ENCODE data around the gene CHKB.

The CHKB gene, protein sequence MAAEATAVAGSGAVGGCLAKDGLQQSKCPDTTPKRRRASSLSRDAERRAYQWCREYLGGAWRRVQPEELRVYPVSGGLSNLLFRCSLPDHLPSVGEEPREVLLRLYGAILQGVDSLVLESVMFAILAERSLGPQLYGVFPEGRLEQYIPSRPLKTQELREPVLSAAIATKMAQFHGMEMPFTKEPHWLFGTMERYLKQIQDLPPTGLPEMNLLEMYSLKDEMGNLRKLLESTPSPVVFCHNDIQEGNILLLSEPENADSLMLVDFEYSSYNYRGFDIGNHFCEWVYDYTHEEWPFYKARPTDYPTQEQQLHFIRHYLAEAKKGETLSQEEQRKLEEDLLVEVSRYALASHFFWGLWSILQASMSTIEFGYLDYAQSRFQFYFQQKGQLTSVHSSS
- total RNA-seq: 1.5 to 5.3 (median 3.0) reads per million in 9 experiments

DNA sequence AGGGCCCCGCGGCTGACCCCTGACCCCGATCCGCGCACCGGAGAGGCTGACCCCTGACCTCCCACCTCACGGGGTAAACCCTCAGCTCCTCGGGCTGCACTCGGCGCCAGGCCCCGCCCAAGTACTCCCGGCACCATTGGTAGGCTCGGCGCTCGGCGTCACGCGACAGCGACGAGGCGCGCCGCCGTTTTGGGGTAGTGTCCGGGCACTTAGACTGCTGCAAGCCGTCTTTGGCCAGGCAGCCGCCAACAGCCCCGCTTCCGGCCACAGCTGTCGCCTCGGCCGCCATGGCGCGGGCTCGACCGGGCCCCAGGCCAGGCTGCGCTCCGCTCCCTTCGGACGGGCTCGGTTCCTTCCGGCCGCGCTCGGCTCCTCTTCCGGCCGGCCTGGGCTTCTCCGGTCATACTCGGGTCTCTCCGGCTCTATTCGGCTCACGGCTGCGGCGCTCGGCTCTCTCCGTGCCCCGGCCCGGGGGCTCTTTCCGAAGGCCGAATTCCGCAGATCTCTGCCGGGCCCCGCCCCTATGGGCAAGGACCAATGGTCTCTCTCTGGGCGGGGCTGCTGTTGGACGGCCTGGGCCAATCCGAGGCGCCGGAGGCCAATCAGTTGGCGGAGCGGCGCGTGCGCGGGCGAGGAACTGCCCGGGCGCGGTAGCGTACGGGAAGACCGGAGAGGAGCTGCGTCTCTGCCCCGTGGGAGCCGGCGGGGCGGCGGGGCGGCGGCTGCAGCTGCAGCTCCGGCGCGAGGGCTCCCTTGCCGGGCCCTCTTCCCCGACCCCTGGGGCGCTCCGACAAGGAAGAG is at the start of gene CHKB:
CHKB (minus strand) TSS at position 357 of the 801 bp plus-strand sequence; CDS start at position 289, 68 bp downstream.
- Mint-ChIP-seq H3K27ac (peak within 1 kb of the TSS; percentile 96), H3K4me1 (ENCODE audit: low read depth in 2 of 2) (peaks cover 5 to 12% of the 10 kb centered on the region in 2 donors), H3K9me3 (no peaks in the 10 kb centered on the region), H3K27me3 (no peaks in the 10 kb centered on the region), H3K36me3 (ENCODE audit: insufficient read depth) (peaks cover 18% of the 10 kb centered on the region), H3K4me3 (peak within 1 kb of the TSS; percentile 88 to 91)
- ATAC-seq (replicated peaks) (peak; percentile 90), DNase-seq (peak; percentile 98)

DNA sequence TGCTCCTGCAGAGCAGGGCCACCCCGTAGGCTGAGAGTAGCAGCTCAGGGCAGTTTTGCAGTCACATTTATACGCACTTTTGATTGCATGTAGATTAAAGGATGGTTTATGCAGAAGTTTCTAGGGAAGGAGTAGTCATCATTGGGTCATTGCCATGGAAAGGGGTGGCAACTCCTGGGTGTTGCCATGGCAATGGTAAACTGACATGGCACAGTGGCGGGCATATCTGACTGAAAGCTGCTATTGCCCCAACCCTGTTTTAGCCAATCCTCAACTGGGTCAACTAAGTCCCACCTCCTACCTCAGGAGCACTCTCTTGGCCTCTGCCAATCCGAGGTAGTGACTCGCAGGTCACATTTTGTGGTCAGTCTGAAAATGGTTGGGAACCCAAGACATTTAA is 47.7 kb upstream of the CHKB start:
- peaks cover 0 to 12% of the 10 kb centered on the region in 2 donors for H3K27me3 Mint-ChIP-seq
- H3K4me1 Mint-ChIP-seq (ENCODE audit: low read depth in 2 of 2): peaks cover 11 to 14% of the 10 kb centered on the region in 2 donors
- no peak overlapping the region for H3K4me3 Mint-ChIP-seq
- ATAC-seq (replicated peaks): no peak
- H3K36me3 Mint-ChIP-seq (ENCODE audit: insufficient read depth): peaks cover 24% of the 10 kb centered on the region
- no peaks in the 10 kb centered on the region for H3K9me3 Mint-ChIP-seq
- DNase-seq: no peak
- H3K27ac Mint-ChIP-seq: no peak overlapping the region

DNA sequence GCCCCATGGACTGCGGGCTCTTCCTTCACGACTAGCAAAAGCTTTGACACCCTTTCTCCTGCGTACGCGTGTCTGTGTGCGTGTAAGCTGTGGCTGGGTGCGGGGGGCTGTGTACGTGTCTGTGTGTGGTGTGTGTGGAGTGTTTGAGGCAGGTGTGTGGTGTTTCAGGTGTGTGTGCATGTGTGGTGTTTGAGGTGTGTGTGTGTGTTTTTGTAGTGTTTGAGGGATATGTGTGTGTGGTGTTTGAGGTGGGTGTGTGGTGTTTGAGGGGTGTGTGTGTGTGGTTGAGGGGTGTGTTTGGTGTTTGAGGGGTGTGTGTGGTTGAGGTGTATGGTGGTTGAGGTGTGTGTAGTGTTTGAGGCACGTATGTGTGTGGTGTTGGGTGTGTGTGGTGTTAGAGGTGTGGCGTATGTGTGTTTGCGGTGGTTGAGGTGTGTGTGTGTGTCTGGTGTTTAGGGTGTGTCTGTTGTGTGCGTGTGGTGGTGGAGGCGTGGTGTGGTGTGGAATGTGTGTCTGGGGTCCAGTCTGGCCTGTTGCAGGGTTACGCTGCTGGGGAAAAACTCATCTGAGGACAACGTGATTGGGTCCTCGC is 46.0 kb upstream of the CHKB start:
- H3K9me3 Mint-ChIP-seq: no peaks in the 10 kb centered on the region

DNA sequence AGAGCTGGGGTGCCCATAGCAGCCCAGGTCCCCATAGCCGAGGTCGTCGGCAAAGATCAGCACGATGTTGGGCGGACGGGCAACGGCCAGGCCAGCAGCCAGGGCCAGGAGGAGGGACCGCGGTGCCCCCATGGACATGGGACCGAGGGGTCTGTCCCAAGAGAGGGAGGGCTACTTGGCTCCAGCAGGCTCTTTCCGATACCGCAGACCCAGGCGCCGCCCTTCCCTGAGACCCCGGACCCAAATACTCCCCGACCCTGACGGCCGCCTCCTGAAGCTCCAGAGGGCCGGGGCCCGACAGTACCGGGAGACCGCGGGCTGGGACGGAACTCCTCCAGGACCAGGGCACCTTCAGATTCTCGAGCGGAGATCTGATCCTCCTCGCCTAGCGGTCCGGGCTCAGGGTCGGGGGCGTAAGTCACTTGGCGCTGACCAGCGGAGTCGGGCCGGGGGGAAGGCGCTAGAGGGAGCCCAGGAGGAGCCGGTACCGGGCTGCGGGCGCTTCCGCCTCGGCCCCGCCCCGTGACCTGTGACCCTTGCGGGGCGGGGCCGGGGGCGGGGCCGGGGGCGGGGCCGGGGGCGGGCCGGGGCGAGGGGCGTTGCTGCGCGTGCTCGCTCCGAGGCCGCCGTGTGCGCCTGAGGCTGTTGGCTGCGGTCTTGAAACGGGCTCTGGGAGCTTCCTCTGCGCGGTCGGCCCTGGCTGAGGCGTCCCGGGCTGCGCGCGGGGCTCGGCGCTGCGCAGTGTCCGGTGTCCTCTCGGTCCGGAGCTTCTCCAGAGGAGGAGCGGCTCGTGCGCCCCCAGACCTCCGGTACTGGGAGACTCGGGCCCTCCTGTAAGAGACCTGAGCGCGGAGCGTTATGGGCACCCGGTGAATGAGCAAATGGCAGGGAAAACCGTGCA is 45.2 kb upstream of the CHKB start, which contains the start of gene ARSA:
ARSA (minus strand) TSS at position 511 of the 901 bp plus-strand sequence; CDS start at position 138, 373 bp downstream.
- peaks cover 24% of the 10 kb centered on the region for H3K36me3 Mint-ChIP-seq (ENCODE audit: insufficient read depth)
- DNase-seq (peak; percentile 20 to 72 (median 66)), ATAC-seq (replicated peaks) (peak; percentile 82)
- no peaks in the 10 kb centered on the region for H3K27me3 Mint-ChIP-seq
- peak within 1 kb of the TSS; percentile 82 to 93 for H3K27ac Mint-ChIP-seq
- peaks cover 13 to 18% of the 10 kb centered on the region in 2 donors for H3K4me1 Mint-ChIP-seq (ENCODE audit: low read depth in 2 of 2)
- H3K4me3 Mint-ChIP-seq: peak within 1 kb of the TSS; percentile 73 to 77
- H3K9me3 Mint-ChIP-seq: no peaks in the 10 kb centered on the region

More for the DNA sequence above, 46.0 kb upstream of the CHKB start:
- H3K4me3 Mint-ChIP-seq: peak overlapping the region; percentile 73 to 77
- DNase-seq (peak; percentile 48 to 64 (median 61)), ATAC-seq (replicated peaks) (peak; percentile 56)
- H3K27me3 Mint-ChIP-seq: peaks cover 0 to 3% of the 10 kb centered on the region in 2 donors
- H3K4me1 Mint-ChIP-seq (ENCODE audit: low read depth in 2 of 2): peaks cover 11 to 16% of the 10 kb centered on the region in 2 donors
- H3K36me3 Mint-ChIP-seq (ENCODE audit: insufficient read depth): peaks cover 24% of the 10 kb centered on the region
- peak overlapping the region; percentile 82 to 93 for H3K27ac Mint-ChIP-seq

DNA sequence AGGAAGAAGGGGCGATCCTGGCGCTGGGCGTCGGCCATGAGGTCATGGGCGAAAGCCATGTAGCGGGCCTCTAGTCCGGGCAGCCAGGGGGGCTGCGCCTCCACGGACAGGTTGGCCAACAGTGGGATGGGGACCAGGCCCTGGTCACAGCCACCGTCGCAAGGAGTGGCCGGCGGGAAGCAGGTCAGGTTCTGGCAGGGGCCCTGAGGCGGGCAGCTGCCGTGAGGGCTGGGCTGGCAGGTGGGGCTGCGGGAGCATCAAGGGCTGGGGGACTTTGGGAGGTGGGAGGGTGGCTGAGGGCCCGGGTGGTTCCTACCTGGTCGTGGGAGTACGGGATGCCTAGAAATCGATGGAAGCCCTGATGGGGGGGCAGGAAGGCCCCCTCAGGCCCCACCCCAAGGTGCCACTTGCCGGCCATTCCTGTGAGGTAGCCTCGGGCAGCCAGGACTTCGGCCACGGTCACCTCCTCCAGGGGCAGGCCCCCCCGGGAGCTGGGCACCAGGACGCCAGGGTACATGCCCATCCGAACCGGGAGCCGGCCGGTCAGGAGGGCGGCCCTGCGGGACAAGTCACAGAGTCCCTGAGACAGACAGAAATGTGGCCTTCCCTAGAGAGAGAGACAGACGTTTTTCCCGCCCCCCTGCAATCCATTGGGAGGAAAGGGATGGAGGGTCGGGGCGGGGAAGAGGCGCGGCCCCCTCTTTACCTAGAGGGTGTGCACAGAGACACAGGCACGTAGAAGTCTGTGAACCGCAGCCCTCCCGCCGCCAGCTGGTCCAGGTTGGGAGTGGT is 44.4 kb upstream of the CHKB start:
- ATAC-seq (replicated peaks) (no peak), DNase-seq (no peak)
- peak overlapping the region; percentile 73 to 77 for H3K4me3 Mint-ChIP-seq
- peaks cover 20 to 26% of the 10 kb centered on the region in 2 donors for H3K4me1 Mint-ChIP-seq (ENCODE audit: low read depth in 2 of 2)
- H3K27me3 Mint-ChIP-seq: no peaks in the 10 kb centered on the region
- H3K9me3 Mint-ChIP-seq: no peaks in the 10 kb centered on the region
- peaks cover 24% of the 10 kb centered on the region for H3K36me3 Mint-ChIP-seq (ENCODE audit: insufficient read depth)
- H3K27ac Mint-ChIP-seq: peak overlapping the region in 1 of 2 donors; percentile 10

DNA sequence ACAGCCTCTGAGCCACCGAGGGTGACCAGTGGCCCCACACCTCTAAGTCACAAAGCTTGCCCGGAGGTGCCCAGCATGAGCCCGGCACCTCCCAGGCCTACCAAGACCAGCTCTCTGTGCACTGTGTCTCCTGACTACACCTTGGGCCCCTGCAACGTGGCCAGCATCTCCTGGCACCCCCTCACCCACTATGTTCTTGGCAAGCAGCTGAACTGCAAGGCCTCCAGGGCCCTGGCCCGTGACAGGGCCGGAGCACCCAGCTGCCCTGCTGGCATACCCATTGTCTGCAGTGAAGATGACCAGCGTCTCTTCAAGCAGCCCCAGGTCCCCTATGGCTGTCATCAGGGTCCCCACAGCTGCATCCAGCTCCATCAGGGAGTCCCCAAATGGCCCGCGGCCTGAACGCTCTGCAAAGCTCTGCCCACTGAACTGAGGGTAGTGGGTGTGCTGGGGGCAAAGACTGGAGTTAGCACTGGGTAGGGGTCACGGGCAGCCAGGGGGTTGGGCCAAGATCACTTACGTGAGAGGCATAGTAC is 43.7 kb upstream of the CHKB start:
- peak overlapping the region in 1 of 2 donors; percentile 25 for H3K27ac Mint-ChIP-seq
- no peak for DNase-seq
- peak overlapping the region; percentile 51 to 73 for H3K4me3 Mint-ChIP-seq
- H3K27me3 Mint-ChIP-seq: no peaks in the 10 kb centered on the region
- peaks cover 27% of the 10 kb centered on the region for H3K36me3 Mint-ChIP-seq (ENCODE audit: insufficient read depth)
- H3K4me1 Mint-ChIP-seq (ENCODE audit: low read depth in 2 of 2): peaks cover 27 to 33% of the 10 kb centered on the region in 2 donors
- ATAC-seq (replicated peaks): no peak
- no peaks in the 10 kb centered on the region for H3K9me3 Mint-ChIP-seq

DNA sequence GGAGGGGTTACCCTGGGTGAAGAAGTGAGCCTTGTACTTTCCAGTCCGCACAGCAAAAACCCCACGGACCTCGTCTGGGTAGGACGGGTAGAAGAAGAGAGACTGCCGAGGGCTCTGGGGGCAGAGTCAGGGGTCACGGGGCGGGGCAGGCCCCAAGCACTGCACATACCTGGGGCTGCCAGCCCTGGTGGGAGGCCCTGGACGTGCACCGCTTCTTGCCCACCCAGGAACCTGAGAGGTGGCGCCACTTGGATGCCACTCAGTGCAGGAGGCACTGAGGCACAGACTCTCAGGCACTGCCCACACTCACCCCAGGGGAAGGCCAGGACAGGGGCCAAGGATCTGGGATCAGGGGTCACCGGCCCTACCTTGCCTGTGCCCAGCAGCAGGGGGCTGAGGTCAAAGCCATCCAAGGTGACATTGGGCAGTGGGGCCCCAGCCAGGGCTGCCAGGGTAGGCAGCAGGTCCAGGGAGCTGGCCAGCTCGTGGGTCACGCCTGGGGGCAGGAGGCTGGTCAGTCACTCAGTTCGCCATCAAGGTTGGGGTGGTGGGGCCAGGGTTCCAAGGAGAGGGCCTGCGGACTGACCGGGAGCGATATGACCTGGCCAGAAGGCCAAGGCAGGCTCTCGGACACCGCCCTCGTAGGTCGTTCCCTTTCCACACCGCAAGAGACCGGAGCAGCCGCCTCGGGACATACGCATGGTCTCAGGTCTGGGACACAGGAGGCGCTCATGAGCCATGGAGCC is 43.1 kb upstream of the CHKB start:
- Mint-ChIP-seq H3K9me3 (no peaks in the 10 kb centered on the region), H3K27ac (peak overlapping the region in 1 of 2 donors; percentile 25), H3K27me3 (no peaks in the 10 kb centered on the region), H3K36me3 (ENCODE audit: insufficient read depth) (peaks cover 27% of the 10 kb centered on the region), H3K4me3 (no peak overlapping the region), H3K4me1 (ENCODE audit: low read depth in 2 of 2) (peaks cover 33 to 39% of the 10 kb centered on the region in 2 donors)
- ATAC-seq (replicated peaks) (no peak), DNase-seq (no peak)

DNA sequence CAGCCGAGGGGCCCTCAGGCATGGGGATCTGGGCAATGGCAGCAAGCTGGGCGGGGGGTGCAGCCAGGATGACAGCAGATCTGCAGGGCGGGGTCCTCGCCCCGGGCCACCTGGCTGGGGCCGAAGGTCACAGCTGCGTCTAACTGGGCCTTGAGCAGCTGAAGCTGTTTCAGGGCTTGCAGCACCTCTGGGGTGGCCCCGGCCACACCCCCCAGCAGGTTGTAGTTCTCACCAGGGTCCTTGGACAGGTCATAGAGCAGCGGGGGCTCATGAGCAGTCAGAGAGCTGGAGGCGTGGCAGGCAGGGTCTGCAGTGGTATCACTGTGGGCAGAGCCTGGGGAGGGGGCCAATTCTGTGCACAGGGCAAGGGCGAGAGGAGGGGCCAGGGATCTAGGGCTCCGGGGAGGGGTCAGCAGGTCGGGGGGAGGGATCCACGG is 42.5 kb upstream of the CHKB start:
- Mint-ChIP-seq H3K4me1 (ENCODE audit: low read depth in 2 of 2) (peaks cover 36 to 43% of the 10 kb centered on the region in 2 donors), H3K9me3 (no peaks in the 10 kb centered on the region), H3K27ac (no peak overlapping the region), H3K27me3 (no peaks in the 10 kb centered on the region), H3K36me3 (ENCODE audit: insufficient read depth) (peaks cover 31% of the 10 kb centered on the region), H3K4me3 (no peak overlapping the region)
- DNase-seq (no peak), ATAC-seq (replicated peaks) (no peak)

DNA sequence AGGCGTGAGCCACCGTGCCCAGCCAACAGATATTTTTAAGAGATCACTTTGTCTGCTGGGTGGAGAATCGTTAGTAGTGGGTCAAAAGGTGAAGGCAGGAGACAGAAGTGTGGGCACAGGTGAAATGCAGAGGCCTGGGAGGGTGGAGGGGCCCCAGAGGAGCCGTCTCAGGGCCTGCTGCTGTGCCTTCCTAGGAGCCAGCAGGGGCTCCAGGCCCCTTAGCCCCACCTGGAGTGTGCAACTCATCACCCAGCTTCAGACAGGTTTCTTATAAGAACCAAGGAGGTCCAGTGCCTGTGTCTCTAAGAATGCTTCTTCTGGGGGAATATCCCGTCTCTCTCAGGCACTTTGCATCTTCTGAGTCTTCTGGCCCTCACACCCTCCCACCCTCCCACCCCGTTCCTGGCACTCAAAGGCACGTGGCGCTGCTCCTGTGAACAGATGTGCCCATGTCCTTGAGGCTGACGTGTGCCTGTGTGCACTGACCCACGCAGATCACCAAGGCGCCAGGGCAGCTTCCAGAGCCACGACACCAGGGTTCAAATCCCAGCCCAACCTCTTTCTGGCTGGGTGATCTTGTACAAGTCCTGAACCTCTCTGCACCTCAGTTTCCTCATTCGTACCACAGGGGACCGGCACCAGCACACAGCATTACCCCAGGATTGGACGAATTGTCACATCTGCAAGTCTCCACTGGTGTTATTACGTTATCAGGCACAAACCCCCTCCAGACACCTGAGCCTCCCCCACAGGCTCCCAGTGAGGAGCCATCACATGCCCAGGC is 41.9 kb upstream of the CHKB start:
- H3K9me3 Mint-ChIP-seq: no peaks in the 10 kb centered on the region
- H3K27me3 Mint-ChIP-seq: no peaks in the 10 kb centered on the region
- peak overlapping the region in 1 of 2 donors; percentile 59 for H3K27ac Mint-ChIP-seq
- H3K4me1 Mint-ChIP-seq (ENCODE audit: low read depth in 2 of 2): peaks cover 42 to 46% of the 10 kb centered on the region in 2 donors
- ATAC-seq (replicated peaks): no peak
- H3K36me3 Mint-ChIP-seq (ENCODE audit: insufficient read depth): peaks cover 25% of the 10 kb centered on the region
- no peak overlapping the region for H3K4me3 Mint-ChIP-seq
- DNase-seq: no peak

DNA sequence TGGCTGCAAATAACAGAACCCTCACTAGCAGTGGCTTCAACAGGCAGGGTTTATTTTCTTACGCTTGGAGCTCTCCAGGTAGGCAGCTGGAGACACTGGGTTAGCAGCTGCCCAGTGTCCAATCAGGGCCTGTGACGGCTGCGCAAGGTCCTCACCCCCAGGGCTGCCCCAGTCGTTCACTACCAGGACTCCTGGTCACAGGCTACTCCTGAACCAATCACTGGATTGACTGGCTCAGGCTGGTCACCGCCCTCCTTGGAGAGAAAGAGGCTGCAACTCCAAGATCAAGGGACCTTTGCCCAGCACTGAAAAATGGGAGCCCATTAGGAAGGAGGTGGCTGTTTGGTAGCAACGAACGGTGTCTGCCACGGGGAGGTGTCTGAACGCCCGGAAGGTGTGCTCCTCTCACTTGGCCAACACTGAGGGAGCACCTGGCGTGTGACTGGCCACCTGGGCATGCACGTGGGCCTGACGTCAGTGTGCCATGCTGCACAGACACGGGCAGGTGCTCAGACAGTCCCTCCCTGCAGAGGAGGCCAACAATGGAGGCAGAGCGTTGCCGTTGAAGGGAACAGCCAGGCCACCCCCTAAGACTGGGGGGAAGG is 40.2 kb upstream of the CHKB start:
- peaks cover 34 to 36% of the 10 kb centered on the region in 2 donors for H3K4me1 Mint-ChIP-seq (ENCODE audit: low read depth in 2 of 2)
- peak overlapping the region; percentile 90 to 96 for H3K27ac Mint-ChIP-seq
- DNase-seq (no peak), ATAC-seq (replicated peaks) (no peak)
- H3K4me3 Mint-ChIP-seq: peak overlapping the region in 1 of 2 donors; percentile 93
- no peaks in the 10 kb centered on the region for H3K27me3 Mint-ChIP-seq
- peaks cover 13% of the 10 kb centered on the region for H3K36me3 Mint-ChIP-seq (ENCODE audit: insufficient read depth)
- no peaks in the 10 kb centered on the region for H3K9me3 Mint-ChIP-seq
